Epithelial cell of proximal tubule (primary cell): ENCODE measurements around the gene PRSS21. TPM values are rescaled to one million over a fixed set of nuclear protein-coding genes. Genes with fewer than 3 reads are reported as not detected.
A peak's percentile ranks its signal among the peaks of the same experiment; 100 is the strongest.

Experiments used
- DNase-seq: peaks from one replicate; pipeline ENCODE4 v3.0.0-alpha.2; 2011; ENCODE audit warnings: low read depth
- H3K4me3 ChIP-seq: 2 replicates; pipeline ENCODE4 v1.5.1; 2011; ENCODE audit warnings: low read depth, mild to moderate bottlenecking, low read length
- total RNA-seq: library from RNA; depleted of rRNA; stranded (reverse); fragments of >200 nt; gene quantifications from 2 replicates; pipeline ENCODE4 v1.2.3, GENCODE V29; 2015
- TF ChIP-seq, protein P1 (sequence below): conservative IDR thresholded peaks from 2 replicates; pipeline ENCODE4 v1.5.1; 2012; ENCODE audit warnings: low read depth, mild to moderate bottlenecking, low read length

The PRSS21 gene
- total RNA-seq, 1 donor from 2014 or later: 4.6 TPM

DNA sequence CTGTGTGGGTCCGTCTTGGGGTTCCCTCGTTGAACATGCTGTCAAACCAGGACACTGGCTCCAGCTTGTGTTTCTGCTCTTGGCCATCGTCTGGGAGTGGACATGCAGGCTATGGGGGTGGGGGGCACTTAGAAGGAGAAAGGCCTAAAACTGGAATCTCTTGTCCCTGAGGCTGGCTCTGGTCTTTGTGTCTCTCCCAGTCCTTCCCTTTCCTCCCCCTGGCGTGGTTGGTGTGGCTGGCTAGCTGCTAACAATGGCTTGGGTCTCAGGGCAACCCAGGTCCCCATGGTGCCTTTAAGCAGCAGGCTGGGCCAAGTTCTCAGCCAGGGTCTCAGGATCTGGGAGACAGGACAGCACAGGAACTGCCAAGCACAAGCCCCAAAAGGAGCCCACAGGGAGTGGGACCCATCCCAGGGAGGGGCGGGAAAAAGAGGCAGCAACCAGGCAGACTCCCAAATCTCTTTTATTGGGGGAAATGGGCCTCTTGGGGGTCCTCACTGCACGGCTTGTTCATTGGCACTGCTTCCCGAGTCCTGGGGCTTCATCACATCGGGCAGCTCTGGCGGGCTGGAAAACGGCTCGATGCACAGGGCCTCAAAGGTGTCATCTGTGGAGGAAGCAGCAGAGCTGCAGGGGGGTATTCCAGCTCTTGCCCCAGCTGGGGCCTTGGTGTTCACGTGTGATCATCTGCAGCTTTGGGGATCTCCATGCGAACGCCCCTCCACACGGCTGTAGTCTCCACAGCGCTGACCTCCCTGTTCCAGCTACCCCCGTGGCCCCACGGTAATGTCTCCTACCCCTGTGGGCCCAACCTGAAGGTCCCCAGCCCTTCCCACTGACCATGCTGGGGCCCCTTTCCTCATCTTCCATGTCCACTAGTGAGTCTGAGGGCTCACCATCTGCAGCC, 45.3 kb upstream of the PRSS21 start:
- TF ChIP-seq, protein P1, sequence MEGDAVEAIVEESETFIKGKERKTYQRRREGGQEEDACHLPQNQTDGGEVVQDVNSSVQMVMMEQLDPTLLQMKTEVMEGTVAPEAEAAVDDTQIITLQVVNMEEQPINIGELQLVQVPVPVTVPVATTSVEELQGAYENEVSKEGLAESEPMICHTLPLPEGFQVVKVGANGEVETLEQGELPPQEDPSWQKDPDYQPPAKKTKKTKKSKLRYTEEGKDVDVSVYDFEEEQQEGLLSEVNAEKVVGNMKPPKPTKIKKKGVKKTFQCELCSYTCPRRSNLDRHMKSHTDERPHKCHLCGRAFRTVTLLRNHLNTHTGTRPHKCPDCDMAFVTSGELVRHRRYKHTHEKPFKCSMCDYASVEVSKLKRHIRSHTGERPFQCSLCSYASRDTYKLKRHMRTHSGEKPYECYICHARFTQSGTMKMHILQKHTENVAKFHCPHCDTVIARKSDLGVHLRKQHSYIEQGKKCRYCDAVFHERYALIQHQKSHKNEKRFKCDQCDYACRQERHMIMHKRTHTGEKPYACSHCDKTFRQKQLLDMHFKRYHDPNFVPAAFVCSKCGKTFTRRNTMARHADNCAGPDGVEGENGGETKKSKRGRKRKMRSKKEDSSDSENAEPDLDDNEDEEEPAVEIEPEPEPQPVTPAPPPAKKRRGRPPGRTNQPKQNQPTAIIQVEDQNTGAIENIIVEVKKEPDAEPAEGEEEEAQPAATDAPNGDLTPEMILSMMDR: no peak
- H3K4me3 ChIP-seq: no peak overlapping the region
- DNase-seq: no peak

DNA sequence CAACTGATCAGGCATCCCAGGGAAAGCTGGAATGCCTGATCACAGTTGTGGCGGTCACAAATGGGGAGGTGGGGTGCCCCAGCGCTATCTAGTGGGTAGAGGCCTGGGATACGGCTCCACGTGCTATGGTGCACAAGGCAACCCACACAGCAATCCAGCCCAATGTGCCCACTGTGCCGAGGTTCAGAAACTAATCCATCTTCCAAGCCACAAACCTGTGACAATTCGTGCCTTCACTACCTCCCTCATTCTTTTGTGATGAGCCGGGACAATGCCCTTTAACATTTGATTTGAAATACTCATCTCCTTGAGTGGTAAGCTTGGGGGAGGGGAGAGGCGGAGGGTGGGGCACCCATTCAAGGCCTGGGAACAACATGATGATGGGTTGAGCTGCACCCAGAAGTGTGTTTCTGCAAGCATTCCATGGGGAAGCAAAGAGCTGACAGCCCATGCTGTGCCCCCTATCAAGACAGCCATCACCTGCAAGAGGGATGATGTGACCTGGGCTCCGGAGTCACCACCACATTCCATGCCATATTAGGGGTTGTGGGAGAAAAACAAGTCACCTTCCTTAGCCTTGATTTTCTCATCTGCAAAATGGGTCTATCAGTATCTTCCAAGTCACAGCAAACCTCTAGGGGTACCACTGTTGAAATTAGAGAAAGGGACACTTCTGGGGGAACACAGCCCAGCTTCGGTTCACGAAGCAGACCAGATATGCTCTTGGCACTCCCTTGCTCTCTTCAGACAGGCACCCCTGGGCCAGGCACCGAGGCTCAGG, 43.7 kb upstream of the PRSS21 start:
- TF ChIP-seq, protein P1: no peak
- no peak overlapping the region for H3K4me3 ChIP-seq
- DNase-seq: no peak

DNA sequence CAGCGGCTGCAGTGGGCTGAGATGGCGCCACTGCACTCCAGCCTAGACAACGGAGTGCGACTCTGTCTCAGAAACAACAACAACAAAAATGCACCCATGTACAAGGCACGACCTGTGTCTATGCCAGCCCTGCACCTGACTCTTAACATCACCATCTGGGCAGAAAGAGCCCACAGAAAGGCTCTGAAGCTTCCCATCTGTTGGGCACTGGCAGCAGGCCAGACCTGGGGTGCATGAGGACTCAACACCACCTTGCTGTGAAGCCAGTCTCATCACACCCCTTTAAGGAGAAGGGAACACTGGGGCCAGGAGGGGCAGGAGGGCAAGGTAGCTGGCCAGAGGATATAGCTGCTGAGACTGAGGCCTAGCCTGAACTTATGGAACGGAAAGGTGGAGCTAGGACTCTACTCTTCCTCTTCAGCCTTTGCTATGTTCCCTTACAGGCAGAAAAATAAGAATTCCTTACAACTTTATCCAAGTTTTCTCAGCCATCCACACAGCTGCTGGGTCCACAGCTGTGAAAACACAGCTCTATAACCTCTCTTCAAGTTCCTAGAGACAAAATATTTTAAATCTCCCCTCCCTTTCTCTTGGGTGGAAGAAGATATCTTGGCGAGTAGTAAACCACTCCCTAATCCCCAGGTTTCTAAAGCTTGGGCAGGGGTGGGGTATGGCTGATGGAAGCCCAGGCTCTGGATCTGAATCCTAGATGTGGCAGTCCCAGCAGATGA, 42.7 kb upstream of the PRSS21 start:
- TF ChIP-seq, protein P1: no peak
- no peak for DNase-seq
- no peak overlapping the region for H3K4me3 ChIP-seq

DNA sequence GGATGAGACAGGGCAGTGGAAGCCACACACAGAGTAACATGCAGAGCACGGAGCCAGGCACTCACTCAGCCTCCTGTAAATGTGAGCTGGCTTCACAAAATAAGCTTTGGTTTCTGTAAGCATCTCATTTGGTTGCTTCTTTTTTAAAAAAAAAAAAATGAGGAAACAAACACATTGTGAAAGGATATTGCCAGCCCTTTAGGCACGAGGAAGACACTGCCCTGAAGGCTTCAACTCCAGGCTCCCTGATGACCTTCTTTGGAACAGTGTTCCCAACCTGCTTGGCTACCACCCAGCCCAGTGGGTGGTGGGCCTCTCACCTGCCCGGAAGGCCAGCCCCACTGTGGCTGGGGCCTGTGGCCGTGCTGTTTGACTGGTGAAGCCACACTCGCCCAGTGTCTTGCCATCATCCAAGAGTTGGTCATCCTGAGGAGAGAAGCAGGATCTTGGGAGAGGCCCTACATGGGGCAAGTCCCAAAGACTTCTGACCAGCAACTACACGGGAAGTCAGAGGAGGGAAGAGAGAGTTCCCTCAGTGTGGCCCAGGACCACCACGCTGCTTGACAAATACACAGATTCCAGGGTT, 41.8 kb upstream of the PRSS21 start:
- DNase-seq: no peak
- TF ChIP-seq, protein P1: no peak
- no peak overlapping the region for H3K4me3 ChIP-seq

DNA sequence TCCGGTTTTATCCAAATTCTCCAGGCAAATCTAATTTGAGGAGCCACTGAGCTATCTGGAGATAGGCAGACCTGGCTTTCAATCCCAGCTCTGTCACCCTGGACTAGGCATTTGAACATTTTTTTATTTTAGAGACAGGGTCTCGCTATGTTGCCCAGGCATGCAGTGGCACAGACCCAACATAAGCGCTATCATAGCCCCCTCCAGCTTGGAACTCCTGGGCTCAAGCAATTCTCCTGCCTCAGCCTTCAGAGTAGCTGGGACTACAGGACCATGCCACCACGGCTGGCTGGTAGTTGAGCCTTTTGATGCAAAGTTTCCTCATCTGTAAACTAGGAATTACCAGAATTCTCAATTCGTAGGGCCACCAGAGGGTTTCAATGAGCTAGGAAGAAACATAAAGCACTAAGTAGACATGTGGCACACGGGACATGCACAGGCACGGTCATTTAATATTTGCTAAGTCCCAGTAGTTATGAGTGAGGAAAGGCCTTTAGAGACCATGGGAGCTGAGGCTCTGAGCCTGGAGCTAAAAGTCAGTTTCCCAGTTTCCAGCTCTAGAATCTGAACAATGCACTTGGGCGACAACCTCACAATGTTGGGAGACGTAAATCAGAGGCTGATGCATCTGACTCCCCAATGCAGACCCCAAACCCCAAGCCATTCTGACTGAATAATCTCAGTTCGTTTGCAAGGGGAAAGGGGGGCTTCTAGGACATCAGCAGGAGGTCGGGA, 41.1 kb upstream of the PRSS21 start:
- H3K4me3 ChIP-seq: peak overlapping the region; percentile 78
- no peak for DNase-seq
- TF ChIP-seq, protein P1: no peak
